ENCODE data around the gene HMOX1.
"Not testable (repeated sequence)": the region's sequence is repeated elsewhere in the genome, so short reads cannot be mapped to it uniquely, and the experiment has no call there.

The HMOX1 gene

GRCh38 chr22:35350539-35351503, 30.1 kb upstream of the HMOX1 start:
- DNase-seq (ENCODE audit: low read depth), result peak; percentile 72

GRCh38 chr22:35352214-35353111, 28.4 kb upstream of the HMOX1 start:
- no peak for DNase-seq (ENCODE audit: low read depth)

- no peak for DNase-seq (ENCODE audit: low read depth)
Measured at GRCh38 chr22:35353318-35353717, 27.6 kb upstream of the HMOX1 start.

- DNase-seq (ENCODE audit: low read depth), result no peak
Measured at GRCh38 chr22:35354068-35354467, 26.8 kb upstream of the HMOX1 start.

- DNase-seq (ENCODE audit: low read depth), result no peak
Measured at GRCh38 chr22:35357883-35358621, 22.8 kb upstream of the HMOX1 start.

GRCh38 chr22:35359380-35360065, 21.4 kb upstream of the HMOX1 start:
- no peak for DNase-seq (ENCODE audit: low read depth)

- DNase-seq (ENCODE audit: low read depth), result no peak
Measured at GRCh38 chr22:35361001-35361558, 19.8 kb upstream of the HMOX1 start.

- no peak for DNase-seq (ENCODE audit: low read depth)
Measured at GRCh38 chr22:35363566-35364086, 17.3 kb upstream of the HMOX1 start.

- not testable (repeated sequence) for DNase-seq (ENCODE audit: low read depth)
Measured at GRCh38 chr22:35364230-35364629, 16.7 kb upstream of the HMOX1 start.

- no peak for DNase-seq (ENCODE audit: low read depth)
Measured at GRCh38 chr22:35367331-35367886, 13.5 kb upstream of the HMOX1 start.

- DNase-seq (ENCODE audit: low read depth), result no peak
Measured at GRCh38 chr22:35368386-35368785, 12.5 kb upstream of the HMOX1 start.

- DNase-seq (ENCODE audit: low read depth), result no peak
Measured at GRCh38 chr22:35369996-35370395, 10.9 kb upstream of the HMOX1 start.

- DNase-seq (ENCODE audit: low read depth), result no peak
Measured at GRCh38 chr22:35373781-35374180, 7.1 kb upstream of the HMOX1 start.

- DNase-seq (ENCODE audit: low read depth), result no peak
Measured at GRCh38 chr22:35375031-35375430, 5.9 kb upstream of the HMOX1 start.

- DNase-seq (ENCODE audit: low read depth), result no peak
Measured at GRCh38 chr22:35375526-35375925, 5.4 kb upstream of the HMOX1 start.

- no peak for DNase-seq (ENCODE audit: low read depth)
Measured at GRCh38 chr22:35376728-35377472, 4.0 kb upstream of the HMOX1 start.

GRCh38 chr22:35377735-35378134, 3.2 kb upstream of the HMOX1 start:
- no peak for DNase-seq (ENCODE audit: low read depth)

GRCh38 chr22:35378621-35379020, 2.3 kb upstream of the HMOX1 start:
- DNase-seq (ENCODE audit: low read depth), result no peak

- no peak for DNase-seq (ENCODE audit: low read depth)
Measured at GRCh38 chr22:35379146-35379993, 1.5 kb upstream of the HMOX1 start.

Data from activated T-helper 1 cell treated with Interleukin-2 at 50 U/mL for 16 hours (primary cell).